GM12878 (cell line): ENCODE data around the gene LRRFIP2. TPM values are rescaled to one million over a fixed set of nuclear protein-coding genes. Genes with fewer than 3 reads are reported as not detected.

Experiments
- ATAC-seq: fragments of 200-7000 bp; cut with Tn5 transposase; 3 replicates; pipeline ENCODE4 v1.9.1; 2020; ENCODE audit warnings: mild to moderate bottlenecking, moderate library complexity
- BruUV-seq: library from RNA; stranded (reverse); fragments of 400-500 nt; replicated peaks from 2 replicates; lab custom pipeline; 2021; lab: Mats Ljungman, UMichigan
- CTCF ChIA-PET: fragments of 300-600 bp; sonication (Branson Sonifier 250); formaldehyde crosslinking; extraction: SDS; loops from one replicate; lab custom pipeline; 2021; ENCODE audit warnings: inconsistent platforms; lab: Yijun Ruan, JAX
- POLR2A ChIA-PET: fragments of 350-600 bp; formaldehyde crosslinking; extraction: SDS; loops from one replicate; lab custom pipeline; 2021; ENCODE audit warnings: inconsistent platforms; lab: Charles Lee
- RAD21 ChIA-PET: fragments of 300-600 bp; sonication (Branson Sonifier 250); formaldehyde crosslinking; loops from one replicate; lab custom pipeline; 2023; ENCODE audit warnings: antibody characterized with exemption; ENCODE audit not compliant: unreplicated experiment; lab: Charles Lee
- SMC1A ChIA-PET: fragments of 300-600 bp; sonication (Branson Sonifier 250); formaldehyde crosslinking; loops from one replicate; lab custom pipeline; 2023; ENCODE audit not compliant: unreplicated experiment, uncharacterized antibody; lab: Charles Lee
- DNase-seq: peaks from one replicate; pipeline ENCODE4 v3.0.0-alpha.2; 2011; ENCODE audit warnings: low read depth, low spot score
- FAIRE-seq: peaks from 3 replicates; lab custom pipeline; 2011; peaks lifted over from hg19 to GRCh38; lab: Jason Lieb, UNC
- H2AFZ ChIP-seq: 2 replicates; pipeline ENCODE4 v1.6.0; 2011; ENCODE audit warnings: low read depth, low read length, control low read depth; ENCODE audit not compliant: control insufficient read depth
- H3K27ac ChIP-seq: 2 replicates; pipeline ENCODE4 v1.5.1; 2011; ENCODE audit warnings: control low read depth; ENCODE audit not compliant: control insufficient read depth, insufficient read depth
- H3K27me3 ChIP-seq, 2 experiments: replicated peaks in 1 of 2; 2 replicates each; pipeline versions ENCODE4 v1.6.0 to v1.6.1; 2011; ENCODE audit warnings: low read length in 1 of 2; ENCODE audit not compliant: control insufficient read depth in 2 of 2, insufficient read depth in 2 of 2
- H3K36me3 ChIP-seq, 2 experiments: 2 replicates each; pipeline ENCODE4 v1.5.1; 2011; ENCODE audit warnings: low read length in 1 of 2; ENCODE audit not compliant: control insufficient read depth in 2 of 2, insufficient read depth in 2 of 2
- H3K4me1 ChIP-seq: 2 replicates; pipeline ENCODE4 v1.6.1; 2011; ENCODE audit warnings: mild to moderate bottlenecking, low read length, moderate library complexity, mixed read lengths; ENCODE audit not compliant: control insufficient read depth, insufficient read depth
- H3K4me2 ChIP-seq: 2 replicates; pipeline ENCODE4 v1.6.0; 2011; ENCODE audit warnings: control low read depth; ENCODE audit not compliant: control insufficient read depth, insufficient read depth
- H3K4me3 ChIP-seq: fragments of 200-600 bp; sonication (generic); 2 replicates; pipeline ENCODE4 v1.5.1; 2016
- H3K79me2 ChIP-seq: 2 replicates; pipeline ENCODE4 v1.6.0; 2011; ENCODE audit warnings: low read length; ENCODE audit not compliant: control insufficient read depth, insufficient read depth
- H3K9ac ChIP-seq: 2 replicates; pipeline ENCODE4 v1.8.0; 2011; ENCODE audit warnings: low read length, control low read depth, mixed read lengths; ENCODE audit not compliant: control insufficient read depth, insufficient read depth
- H3K9me3 ChIP-seq: replicated peaks from 3 replicates; pipeline ENCODE4 v1.5.1; 2011; ENCODE audit warnings: mild to moderate bottlenecking, low read length; ENCODE audit not compliant: control insufficient read depth, insufficient read depth
- H4K20me1 ChIP-seq: 2 replicates; pipeline ENCODE4 v1.6.0; 2011; ENCODE audit not compliant: control insufficient read depth, insufficient read depth
- CREB1 ChIP-seq: IDR thresholded peaks from 2 replicates; pipeline ENCODE4 v1.6.1; 2012; ENCODE audit warnings: low read depth, mild to moderate bottlenecking, inconsistent platforms
- E2F8 ChIP-seq: fragments of 450-650 bp; IDR thresholded peaks from 2 replicates; pipeline ENCODE4 v1.6.1; 2018; ENCODE audit warnings: mild to moderate bottlenecking, low read depth, moderate library complexity; ENCODE audit not compliant: partially characterized antibody
- JUND ChIP-seq: IDR thresholded peaks from 2 replicates; pipeline ENCODE4 v1.6.1; 2012; ENCODE audit warnings: low read depth, mild to moderate bottlenecking, low read length, improper control_type of control experiment, moderate library complexity
- NFIC ChIP-seq: IDR thresholded peaks from 2 replicates; pipeline ENCODE4 v1.6.1; 2012; ENCODE audit warnings: low read depth, mild to moderate bottlenecking, inconsistent platforms, low read length, moderate library complexity
- PML ChIP-seq: IDR thresholded peaks from 2 replicates; pipeline ENCODE4 v1.6.1; 2012; ENCODE audit warnings: low read length, inconsistent platforms
- SRF ChIP-seq, 2 experiments: IDR thresholded peaks; 2 replicates each; pipeline ENCODE4 v1.6.1; 2011; ENCODE audit warnings: low read depth in 2 of 2, low read length in 2 of 2, mild to moderate bottlenecking in 1 of 2, moderate library complexity in 1 of 2
- ZZZ3 ChIP-seq: IDR thresholded peaks from 2 replicates; pipeline ENCODE4 v1.6.1; 2011; ENCODE audit warnings: low read depth; ENCODE audit not compliant: control insufficient read depth, insufficient read length
- WGBS: methylation state at CpG from one replicate; pipeline ENCODE4 v1.1.6; 2016; ENCODE audit warnings: low lambda C conversion rate; ENCODE audit not compliant: insufficient replicate concordance, insufficient coverage; ENCODE audit errors: missing lambda C conversion rate; 5-methylcytosine and 5-hydroxymethylcytosine counted together
- in situ Hi-C: fragments of 300-500 bp; cut with MboI; formaldehyde crosslinking; loops from 9 replicates; pipeline ENCODE4 v1.14.3; 2018; ENCODE audit warnings: mixed read lengths
- intact Hi-C: fragments of 100-400 bp; cut with micrococcal nuclease; formaldehyde crosslinking; loops from one replicate; pipeline ENCODE4 v1.14.2; 2022; ENCODE audit not compliant: unreplicated experiment
- polyA plus RNA-seq, 11 experiments: library from polyadenylated mRNA; depleted of rRNA in 4 of 11; unstranded in 6 of 11; stranded (reverse) in 5 of 11; fragments of >200 nt; fragmentation: Nextera tagmentation in 4 of 11; fragmentation: Illumina TruSeq in 1 of 11; extraction: Ambion mirVana in 4 of 11; extraction: Trizol in 1 of 11; gene quantifications; 1 replicate in 1 of 11; 2 replicates in 10 of 11; pipeline versions ENCODE4 v1.2.1 to v1.2.3, GENCODE V29; 2011 to 2016; ENCODE audit warnings: inconsistent platforms in 2 of 11, missing spikeins in 2 of 11, low read depth in 1 of 11
- total RNA-seq, 4 experiments: library from RNA; depleted of rRNA in 3 of 4; stranded (reverse); fragments of >200 nt in 3 of 4; fragmentation: Illumina TruSeq in 1 of 4; extraction: Trizol in 1 of 4; gene quantifications; 2 replicates each; pipeline versions ENCODE4 v1.2.1 to v1.2.3, GENCODE V29; 2013 to 2021

Gene LRRFIP2
- total and polyA plus RNA-seq, 10 of the 15 experiments (the other 5 are each of a cell fraction or from before 2014, with no cell fraction given) = 9.7 to 46.9 (median 38.1) TPM

GRCh38 chr3:37183375-37183831 is 9.0 kb upstream of the LRRFIP2 start:
- Histone ChIP-seq H3K4me2 (no peak overlapping the region), H3K27me3 (no peaks in the 10 kb centered on the region), H3K36me3 (no peaks in the 10 kb centered on the region), H3K4me3 (no peak overlapping the region), H2AFZ (no peak overlapping the region), H3K9me3 (no peaks in the 10 kb centered on the region), H3K27ac (no peak overlapping the region), H4K20me1 (no peaks in the 10 kb centered on the region), H3K79me2 (peaks cover 3% of the 10 kb centered on the region), H3K9ac (no peak overlapping the region), H3K4me1 (no peaks in the 10 kb centered on the region; the same call in 1 of the 2 replicates)
- RAD21 ChIA-PET = interaction anchor here (1.3 kb wide), 1 partner anchor 16 kb away, joined by 3 read pairs; no protein-coding TSS in a partner anchor
- SMC1A ChIA-PET = no interaction called here
- POLR2A ChIA-PET = no interaction called here
- CTCF ChIA-PET = interaction anchor here (1.1 to 1.7 kb wide), 2 partner anchors 30 to 159 kb away, joined by 5 to 6 read pairs; no protein-coding TSS in a partner anchor
- FAIRE-seq = no peak
- no peak for DNase-seq
- 77% methylated on average over 3 of the region's 3 CpGs for WGBS
- in situ Hi-C loops = no loop called here
- no TSS peak for BruUV-seq
- no peak for ATAC-seq
- TF ChIP-seq JUND (no peak), PML (no peak), CREB1 (no peak), ZZZ3 (no peak), NFIC (no peak), SRF (IDR thresholded peaks at IDR 0.05; ENCODE audit: low read depth in 2 of 2, low read length in 2 of 2) (no peak), E2F8 (no peak)
- intact Hi-C loops = no loop called here
